ENCODE measurements around the gene MYO18A.

GRCh38 chr17:29102741-29103181 is 77.4 kb downstream of the MYO18A start:
- TF ChIP-seq CTCF (optimal IDR thresholded peaks at IDR 0.05 in 1 of 3, IDR thresholded peaks at IDR 0.05 in 1 of 3, conservative IDR thresholded peaks at IDR 0.05 in 1 of 3; ENCODE audit: extremely low read depth in 1 of 3, insufficient read depth in 2 of 3, low read length in 3 of 3) (no peak), EZH2 (IDR thresholded peaks at IDR 0.05; ENCODE audit: low read length) (no peak)

All from keratinocyte (primary cell).